Right ventricle myocardium inferior (tissue), 1 donor: ENCODE measurements around the gene SET. TPM values are rescaled to one million over a fixed set of nuclear protein-coding genes. Genes with fewer than 3 reads are reported as not detected.
"Not testable (repeated sequence)": the region's sequence is repeated elsewhere in the genome, so short reads cannot be mapped to it uniquely, and the experiment has no call there.

Source experiments
- ATAC-seq: fragments of 200-7000 bp; cut with Tn5 transposase; one replicate; pipeline ENCODE4 v1.9.1; 2020; ENCODE audit warnings: mild to moderate bottlenecking, moderate library complexity
- DNase-seq: peaks from one replicate; pipeline ENCODE4 v3.0.0; 2021; ENCODE audit errors: missing footprints
- intact Hi-C: fragments of 100-400 bp; cut with DNase I; formaldehyde crosslinking; loops from one replicate; pipeline ENCODE4 v1.11.0; 2022
- total RNA-seq: library from RNA; stranded (reverse); fragmentation: NEBNext Ultra II Directional; extraction: Animal tissue kit (Norgen Biotek cat#: 25700); gene quantifications from one replicate; pipeline ENCODE4 v1.2.1, GENCODE V29; 2021
- donor health status: DM: no; HTN: yes; CAD: no; lungs with severe emphysema.

Gene SET
- total RNA-seq, 1 donor from 2014 or later = 175 TPM

DNA sequence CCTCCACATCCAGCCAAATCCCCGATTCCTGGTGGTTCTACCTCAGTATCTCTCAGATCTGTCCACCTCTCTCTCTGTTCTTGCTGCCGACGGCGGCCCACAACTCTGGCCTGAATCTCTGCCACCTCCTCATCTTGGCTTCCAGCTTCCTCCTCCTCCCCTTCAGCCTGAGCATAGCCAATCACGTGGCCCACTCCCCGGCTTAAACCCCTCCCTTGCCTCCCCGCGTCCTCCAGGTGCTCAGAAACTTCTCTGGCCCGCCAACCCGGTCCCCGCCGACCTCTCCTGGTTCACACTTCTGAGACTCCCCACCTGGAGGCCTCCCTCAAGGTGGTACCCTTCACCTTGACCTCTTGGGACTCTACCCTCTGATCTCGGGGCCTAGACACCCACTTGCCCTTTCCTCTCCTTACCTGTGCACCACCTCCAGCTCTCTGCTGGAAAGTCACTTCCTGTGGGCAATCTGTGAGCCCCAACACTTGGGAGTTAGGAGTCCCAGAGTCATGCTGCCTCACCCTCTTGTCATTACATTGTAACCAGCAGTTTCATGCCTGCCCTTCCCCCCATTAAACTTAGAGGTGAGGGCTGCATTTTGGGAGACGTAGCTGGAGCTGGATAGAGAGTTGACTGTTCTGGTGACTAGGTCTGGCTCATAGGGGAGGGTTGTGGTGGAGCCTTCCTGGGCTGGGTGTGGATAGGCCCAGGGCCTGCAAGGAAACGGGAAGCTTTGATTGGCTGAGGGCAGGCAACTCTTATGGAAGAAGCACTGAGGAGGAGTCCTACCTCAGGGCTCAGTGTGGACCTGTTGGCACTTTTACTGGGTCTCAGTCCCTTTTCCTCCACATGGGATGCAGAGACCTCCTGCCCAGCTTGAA, 4.5 kb upstream of the SET start:
- DNase-seq = peak; percentile 86
- ATAC-seq = peak; percentile 39
- intact Hi-C loops = no loop called here

GRCh38 chr9:128685636-128686489, 3.2 kb upstream of the SET start:
- ATAC-seq (no peak), DNase-seq (no peak)
- intact Hi-C loops = no loop called here

- ATAC-seq = no peak
- intact Hi-C loops = no loop called here
- DNase-seq = no peak
Measured at GRCh38 chr9:128687453-128687852, 1.6 kb upstream of the SET start.

DNA sequence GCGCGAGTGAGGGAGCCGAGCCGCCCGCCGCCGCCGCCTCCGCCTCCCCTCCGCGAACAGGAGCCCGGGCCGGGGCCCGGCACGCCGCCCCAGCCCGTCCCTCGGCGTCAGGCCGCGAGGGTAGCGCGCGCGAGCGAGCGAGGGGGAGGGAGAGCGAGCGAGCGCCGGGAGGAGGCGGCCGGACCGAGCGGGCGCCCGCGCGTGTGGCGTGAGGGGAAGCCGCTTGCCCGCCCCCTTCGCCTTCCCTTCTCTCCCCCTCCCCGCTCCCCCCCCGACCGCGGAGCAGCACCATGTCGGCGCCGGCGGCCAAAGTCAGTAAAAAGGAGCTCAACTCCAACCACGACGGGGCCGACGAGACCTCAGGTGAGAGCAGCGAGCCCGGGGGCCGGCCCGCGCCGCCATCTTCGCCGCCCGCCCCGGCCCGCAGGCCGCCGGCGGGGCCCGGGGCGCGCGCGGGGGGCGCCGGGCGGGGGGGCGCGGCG, 312 bp downstream of the SET start:
- ATAC-seq (peak; percentile 15), DNase-seq (peak; percentile 83)
- intact Hi-C loops = loop anchor here (2.0 kb wide), 2 partner anchors 33 to 55 kb away; partner anchors contain the start of gene DYNC2I2

- intact Hi-C loops = loop anchor here (2.0 kb wide), 2 partner anchors 33 to 55 kb away; partner anchors contain the start of gene DYNC2I2
- DNase-seq = no peak
- ATAC-seq = no peak
Measured at GRCh38 chr9:128689820-128690683, 1.0 kb downstream of the SET start.

GRCh38 chr9:128690684-128691034, 1.6 kb downstream of the SET start:
- intact Hi-C loops = no loop called here
- no peak for ATAC-seq

GRCh38 chr9:128693738-128694137, 4.7 kb downstream of the SET start:
- intact Hi-C loops, DNase-seq, ATAC-seq: not testable (repeated sequence)

More at GRCh38 chr9:128690684-128691034, 1.6 kb downstream of the SET start:
- no peak for DNase-seq

GRCh38 chr9:128694344-128694743, 5.3 kb downstream of the SET start:
- ATAC-seq (no peak), DNase-seq (no peak)
- intact Hi-C loops = no loop called here

GRCh38 chr9:128696923-128697707, 8.1 kb downstream of the SET start:
- intact Hi-C loops = no loop called here
- DNase-seq = no peak
- ATAC-seq = no peak

DNA sequence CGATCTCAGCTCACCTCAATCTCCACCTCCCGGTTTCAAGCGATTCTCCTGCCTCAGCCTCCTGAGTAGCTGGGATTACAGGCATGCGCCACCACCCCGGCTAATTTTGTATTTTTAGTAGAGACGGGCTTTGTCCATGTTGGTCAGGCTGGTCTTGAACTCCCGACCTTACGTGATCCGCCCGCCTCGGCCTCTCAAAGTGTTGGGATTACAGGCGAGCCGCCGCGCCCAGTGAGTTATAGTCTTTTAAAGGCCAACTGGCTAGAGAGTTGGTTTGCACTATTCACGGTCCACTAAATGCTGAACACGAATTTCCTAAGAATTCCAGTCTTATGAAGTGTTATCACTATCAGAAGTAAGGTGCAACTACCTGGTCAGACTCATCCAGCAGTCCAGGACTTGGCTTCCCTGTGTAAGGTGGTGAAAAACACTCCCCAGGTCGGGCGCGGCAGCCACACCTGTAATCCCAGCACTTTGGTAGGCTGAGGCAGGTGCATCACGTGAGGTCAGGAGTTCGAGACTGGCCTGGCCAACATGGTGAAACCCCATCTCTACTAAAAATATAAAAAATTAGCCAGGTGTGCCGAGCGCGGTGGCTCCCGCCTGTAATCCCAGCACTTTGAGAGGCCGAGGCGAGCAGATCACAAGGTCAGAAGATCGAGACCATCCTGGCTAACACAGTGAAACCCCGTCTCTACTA, 10.2 kb downstream of the SET start:
- intact Hi-C loops, DNase-seq, ATAC-seq: not testable (repeated sequence)

GRCh38 chr9:128701227-128701854, 12.3 kb downstream of the SET start:
- intact Hi-C loops = no loop called here
- ATAC-seq = no peak
- DNase-seq = peak; percentile 23

DNA sequence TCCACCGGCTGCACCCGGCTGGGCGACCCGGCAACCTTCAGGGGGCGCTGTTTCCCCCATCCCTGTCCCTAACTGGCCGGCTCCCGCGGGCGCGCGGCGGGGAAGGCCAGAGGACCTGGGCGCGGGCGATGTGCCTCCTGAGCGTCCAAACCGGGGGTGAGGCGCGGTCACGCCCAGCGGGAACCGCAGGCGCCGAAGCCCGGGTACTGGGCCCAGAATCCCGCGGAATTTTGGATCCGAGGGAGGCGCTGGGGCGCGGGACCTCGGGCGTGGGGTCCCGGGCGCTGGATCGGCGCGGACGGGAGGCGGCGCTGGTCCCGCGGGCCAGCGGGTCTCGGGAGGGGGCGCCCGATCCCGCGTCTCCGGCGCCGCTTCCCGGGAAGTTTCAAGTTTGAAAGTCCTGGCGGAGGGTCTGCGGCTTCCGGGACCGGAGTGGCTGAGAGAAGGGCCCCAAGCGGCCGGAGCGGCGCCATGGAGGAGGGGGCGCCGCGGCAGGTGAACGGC, 13.5 kb downstream of the SET start, which contains the start of gene PKN3:
TSS of gene PKN3 (plus strand) at position 59 of the 504 bp plus-strand sequence. CDS start at position 472, 413 bp downstream.
- ATAC-seq = peak; percentile 92
- intact Hi-C loops = loop anchor here (2.0 kb wide), 1 partner anchor 22 kb away; the partner anchor contains the start of gene ZDHHC12
- peak; percentile 93 for DNase-seq

DNA sequence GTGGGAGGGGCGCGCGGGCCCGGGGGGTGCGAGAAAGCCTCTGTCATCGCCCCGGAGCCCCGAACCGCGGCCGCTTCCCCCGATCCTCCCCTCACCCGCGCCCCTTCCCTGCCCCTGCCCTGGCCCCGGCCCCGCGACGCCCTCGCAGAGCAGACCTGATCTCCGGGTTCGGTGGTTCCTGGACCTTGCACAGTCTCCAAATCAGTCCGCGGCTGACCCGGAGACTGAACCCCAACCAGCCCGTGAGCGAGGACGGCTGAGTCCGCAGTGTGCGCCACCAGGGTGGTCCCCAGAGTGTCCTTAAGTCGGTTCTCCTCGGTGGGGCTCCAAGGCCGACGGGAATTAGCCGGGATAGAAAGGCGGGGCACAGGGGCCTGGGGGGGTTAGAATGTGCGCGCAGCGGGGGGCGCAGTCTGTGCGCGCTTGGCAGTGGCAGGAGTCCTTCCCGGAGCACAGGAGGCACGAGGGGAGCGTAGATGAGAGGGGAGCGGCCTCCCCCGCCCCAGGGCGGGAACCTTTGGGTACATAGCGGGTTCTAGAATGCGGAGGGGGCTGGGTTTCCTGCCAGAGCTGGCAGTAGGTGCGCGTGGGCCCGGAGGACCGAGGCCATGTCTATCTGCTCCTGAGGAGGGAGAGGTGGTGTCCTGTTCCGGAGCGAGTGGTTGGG, 14.1 kb downstream of the SET start:
- DNase-seq (peak; percentile 63), ATAC-seq (peak; percentile 11)

DNA sequence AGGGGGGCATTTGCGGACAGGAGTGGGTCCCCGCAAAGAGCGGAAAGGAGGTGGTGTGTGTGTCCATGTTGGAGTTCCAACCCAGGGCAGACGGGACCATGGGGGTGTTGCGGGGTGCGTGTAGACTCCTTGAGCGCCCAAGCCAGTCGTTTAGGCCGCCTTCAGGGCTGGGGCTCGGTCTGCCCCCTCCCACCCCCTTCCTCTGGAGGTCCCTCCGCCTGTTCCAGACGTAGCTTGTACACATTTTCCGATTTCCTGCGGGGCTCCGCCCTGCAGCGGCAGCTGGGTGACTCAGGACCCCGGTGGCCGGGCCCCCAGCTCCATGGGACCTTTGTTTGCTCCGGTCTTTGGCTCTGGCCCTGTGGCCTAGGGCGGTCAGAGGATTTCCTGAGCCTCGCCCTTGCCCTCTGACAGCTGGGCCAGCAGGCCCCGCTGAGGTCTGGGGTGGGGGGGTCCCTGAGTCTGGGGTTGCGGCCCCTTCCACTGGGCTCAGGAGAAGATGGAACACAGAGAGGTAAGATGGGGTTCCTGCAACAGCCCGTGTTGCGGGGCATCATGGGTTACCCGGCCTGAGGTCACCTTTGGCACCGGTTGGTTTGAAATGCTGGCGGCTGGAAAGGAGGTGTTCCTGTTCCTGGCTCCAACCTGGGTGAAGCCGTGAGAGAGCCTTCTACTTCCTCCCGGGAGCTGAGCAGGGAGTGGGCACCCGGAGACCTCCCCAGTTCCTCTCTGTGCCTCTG, 14.8 kb downstream of the SET start:
- ATAC-seq (peak; percentile 6), DNase-seq (peak; percentile 67)
- intact Hi-C loops = loop anchor here (2.0 kb wide), 1 partner anchor 21 kb away; the partner anchor contains the start of gene ZDHHC12

More for the DNA sequence above, 14.1 kb downstream of the SET start:
- intact Hi-C loops = loop anchor here (2.0 kb wide), 1 partner anchor 22 kb away; the partner anchor contains the start of gene ZDHHC12

DNA sequence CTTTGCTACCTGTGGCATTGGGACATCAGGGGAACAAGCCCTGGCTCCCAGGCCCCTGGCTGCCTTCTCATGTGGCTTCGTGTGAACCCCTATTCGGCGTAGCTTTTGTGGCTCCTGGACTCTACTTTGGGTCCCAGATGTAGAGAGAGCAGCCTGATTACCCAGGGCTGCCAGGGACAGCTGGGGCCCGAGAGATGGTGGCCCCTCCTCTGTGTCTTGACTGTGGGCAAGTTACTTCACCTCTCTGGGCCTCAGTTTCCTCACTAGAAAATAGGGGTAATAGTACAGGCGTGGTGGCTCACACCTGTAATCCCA, 15.3 kb downstream of the SET start:
- ATAC-seq (no peak), DNase-seq (no peak)
- intact Hi-C loops = no loop called here
